ENCODE data around the gene HERC6. TPM values are rescaled to one million over a fixed set of nuclear protein-coding genes. Genes with fewer than 3 reads are reported as not detected.
A peak's percentile ranks its signal among the peaks of the same experiment; 100 is the strongest.
"Not testable (repeated sequence)": the region's sequence is repeated elsewhere in the genome, so short reads cannot be mapped to it uniquely, and the experiment has no call there.

Gene HERC6
- 4.7 TPM for polyA plus RNA-seq (2012; ENCODE audit: low read depth, missing spikeins)

DNA sequence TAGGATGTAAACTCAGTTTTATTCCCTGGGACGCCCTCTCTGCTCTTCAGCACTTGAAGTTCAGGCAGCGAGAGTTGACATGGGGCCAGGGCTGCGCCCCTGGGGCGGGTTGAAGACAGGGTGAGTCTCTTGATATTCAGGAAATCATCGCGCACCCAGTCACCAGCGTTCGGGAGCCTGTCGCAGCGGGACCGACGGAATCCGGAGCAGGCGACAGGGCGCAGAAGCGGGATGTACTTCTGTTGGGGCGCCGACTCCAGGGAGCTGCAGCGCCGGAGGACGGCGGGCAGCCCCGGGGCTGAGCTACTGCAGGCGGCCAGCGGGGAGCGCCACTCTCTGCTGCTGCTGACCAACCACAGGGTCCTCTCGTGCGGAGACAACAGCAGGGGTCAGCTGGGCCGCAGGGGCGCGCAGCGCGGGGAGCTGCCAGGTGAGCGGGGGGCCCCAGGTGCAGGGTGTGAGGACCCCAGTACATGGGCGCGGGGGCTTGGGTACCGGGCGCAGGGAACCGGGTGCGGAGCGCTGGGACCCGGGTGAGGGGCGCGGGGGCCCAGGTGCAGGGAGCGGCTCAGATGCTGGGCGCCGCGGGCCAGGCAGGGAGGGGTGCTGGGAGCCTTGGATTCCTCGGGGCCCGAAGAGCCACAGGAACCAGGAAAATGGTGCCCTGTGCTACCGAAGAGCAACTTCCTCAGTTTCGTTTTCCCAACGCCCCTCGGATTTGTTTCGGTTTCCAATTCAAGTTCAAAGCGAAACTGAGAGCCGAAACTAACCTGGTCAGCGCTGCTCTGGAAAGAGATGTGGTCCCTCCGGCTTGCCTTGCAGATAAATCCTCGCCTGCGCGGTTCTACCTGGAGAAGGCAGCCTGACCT is at the start of gene HERC6:
Gene HERC6, plus strand, starts transcription at position 162 of the 869 bp plus-strand sequence. Its CDS starts 70 bp downstream, at position 232.
- peak; percentile 94 for FAIRE-seq

GRCh38 chr4:88333741-88334405 is 44.8 kb upstream of the HERC6 start:
- FAIRE-seq (no peak), DNase-seq (ENCODE audit: insufficient read length, low spot score) (no peak)
- TF ChIP-seq POLR2A (IDR thresholded peaks at IDR 0.05; ENCODE audit: low read depth, low read length) (no peak), SPI1 (IDR thresholded peaks at IDR 0.05; ENCODE audit: low read depth, low read length) (no peak), PAX5 (IDR thresholded peaks at IDR 0.05; ENCODE audit: insufficient read depth, low read length, severe bottlenecking) (no peak), POLR2AphosphoS5 (IDR thresholded peaks at IDR 0.05; ENCODE audit: low read depth, low read length) (no peak), POU2F2 (IDR thresholded peaks at IDR 0.05; ENCODE audit: low read depth, low read length) (no peak), TAF1 (IDR thresholded peaks at IDR 0.05; ENCODE audit: low read depth, low read length) (no peak)

More for the DNA sequence above, at the start of gene HERC6:
- TF ChIP-seq POU2F2 (IDR thresholded peaks at IDR 0.05; ENCODE audit: low read depth, low read length) (no peak), POLR2AphosphoS5 (IDR thresholded peaks at IDR 0.05; ENCODE audit: low read depth, low read length) (no peak), SPI1 (IDR thresholded peaks at IDR 0.05; ENCODE audit: low read depth, low read length) (peak; percentile 48; the same call in 1 of the 2 replicates), PAX5 (IDR thresholded peaks at IDR 0.05; ENCODE audit: insufficient read depth, low read length, severe bottlenecking) (no peak), TAF1 (IDR thresholded peaks at IDR 0.05; ENCODE audit: low read depth, low read length) (no peak)
- DNase-seq (ENCODE audit: insufficient read length, low spot score), result peak; percentile 70

DNA sequence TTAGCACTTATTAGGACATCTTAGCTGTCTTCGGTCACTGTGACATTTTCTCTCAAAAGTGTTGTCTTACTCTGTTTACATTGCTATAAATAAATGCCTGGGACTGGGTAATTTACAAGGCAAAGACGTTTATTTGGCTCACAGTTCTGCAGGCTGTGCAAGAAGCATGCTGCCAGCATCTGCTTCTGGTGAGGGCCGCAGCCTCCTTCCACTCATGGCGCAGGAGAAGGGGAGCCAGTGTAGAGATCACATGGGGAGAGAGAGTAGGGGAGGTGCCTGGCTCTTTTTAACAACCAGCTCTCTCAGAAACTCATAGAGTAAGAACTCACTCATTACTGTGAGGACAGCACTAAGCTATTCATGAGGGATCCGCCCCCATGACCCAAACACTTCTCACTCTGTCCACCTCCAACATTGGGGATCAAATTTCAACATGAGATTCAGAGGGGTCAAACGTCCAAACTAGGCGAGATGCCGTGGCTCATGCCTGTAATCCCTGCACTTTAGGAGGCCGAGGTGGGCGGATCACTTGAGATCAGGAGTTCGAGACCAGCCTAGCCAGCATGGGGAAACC is 43.5 kb upstream of the HERC6 start:
- no peak for TF ChIP-seq PAX5 (IDR thresholded peaks at IDR 0.05; ENCODE audit: insufficient read depth, low read length, severe bottlenecking)
- TF ChIP-seq POLR2A (IDR thresholded peaks at IDR 0.05; ENCODE audit: low read depth, low read length), result no peak
- no peak for TF ChIP-seq TAF1 (IDR thresholded peaks at IDR 0.05; ENCODE audit: low read depth, low read length)
- TF ChIP-seq POU2F2 (IDR thresholded peaks at IDR 0.05; ENCODE audit: low read depth, low read length), result no peak
- TF ChIP-seq SPI1 (IDR thresholded peaks at IDR 0.05; ENCODE audit: low read depth, low read length), result no peak
- no peak for TF ChIP-seq POLR2AphosphoS5 (IDR thresholded peaks at IDR 0.05; ENCODE audit: low read depth, low read length)
- FAIRE-seq (no peak), DNase-seq (ENCODE audit: insufficient read length, low spot score) (no peak)

GRCh38 chr4:88341227-88342192 is 37.1 kb upstream of the HERC6 start:
- no peak for DNase-seq (ENCODE audit: insufficient read length, low spot score)
- no peak for FAIRE-seq
- TF ChIP-seq PAX5 (IDR thresholded peaks at IDR 0.05; ENCODE audit: insufficient read depth, low read length, severe bottlenecking) (no peak), POLR2A (IDR thresholded peaks at IDR 0.05; ENCODE audit: low read depth, low read length) (no peak), POLR2AphosphoS5 (IDR thresholded peaks at IDR 0.05; ENCODE audit: low read depth, low read length) (no peak), SPI1 (IDR thresholded peaks at IDR 0.05; ENCODE audit: low read depth, low read length) (peak; percentile 29; the same call in 1 of the 2 replicates)

DNA sequence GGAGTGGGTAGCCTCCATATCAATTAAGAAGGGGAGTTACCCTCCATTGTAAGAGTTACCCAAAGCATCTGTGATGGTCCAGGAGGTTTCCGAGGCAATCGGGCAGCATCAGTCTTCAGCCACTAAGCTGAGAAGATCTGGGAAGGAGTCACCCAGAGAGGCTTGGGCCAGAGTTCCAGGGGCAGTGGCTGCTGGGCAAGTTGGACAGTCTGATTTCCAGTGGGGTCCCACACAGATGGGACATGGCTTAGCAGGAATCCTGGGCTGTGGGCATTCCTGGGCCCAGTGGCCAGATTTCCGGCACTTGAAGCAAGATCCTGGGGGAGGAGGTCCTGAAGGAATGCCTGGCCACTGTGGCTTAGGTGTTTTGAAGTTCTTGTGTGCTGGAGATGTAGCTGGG is 31.8 kb upstream of the HERC6 start:
- FAIRE-seq; DNase-seq (ENCODE audit: insufficient read length, low spot score): not testable (repeated sequence)

- FAIRE-seq; DNase-seq (ENCODE audit: insufficient read length, low spot score): not testable (repeated sequence)
These were observed 29.9 kb upstream of the HERC6 start for GRCh38 chr4:88348761-88349160.

- DNase-seq (ENCODE audit: insufficient read length, low spot score) (no peak), FAIRE-seq (no peak)
- TF ChIP-seq SPI1 (IDR thresholded peaks at IDR 0.05; ENCODE audit: low read depth, low read length), result no peak
- TF ChIP-seq POLR2A (IDR thresholded peaks at IDR 0.05; ENCODE audit: low read depth, low read length), result no peak
- TF ChIP-seq PAX5 (IDR thresholded peaks at IDR 0.05; ENCODE audit: insufficient read depth, low read length, severe bottlenecking), result no peak
- no peak for TF ChIP-seq TAF1 (IDR thresholded peaks at IDR 0.05; ENCODE audit: low read depth, low read length)
- TF ChIP-seq POU2F2 (IDR thresholded peaks at IDR 0.05; ENCODE audit: low read depth, low read length), result no peak
- no peak for TF ChIP-seq POLR2AphosphoS5 (IDR thresholded peaks at IDR 0.05; ENCODE audit: low read depth, low read length)
These were observed 27.9 kb upstream of the HERC6 start for GRCh38 chr4:88350786-88351185.

DNA sequence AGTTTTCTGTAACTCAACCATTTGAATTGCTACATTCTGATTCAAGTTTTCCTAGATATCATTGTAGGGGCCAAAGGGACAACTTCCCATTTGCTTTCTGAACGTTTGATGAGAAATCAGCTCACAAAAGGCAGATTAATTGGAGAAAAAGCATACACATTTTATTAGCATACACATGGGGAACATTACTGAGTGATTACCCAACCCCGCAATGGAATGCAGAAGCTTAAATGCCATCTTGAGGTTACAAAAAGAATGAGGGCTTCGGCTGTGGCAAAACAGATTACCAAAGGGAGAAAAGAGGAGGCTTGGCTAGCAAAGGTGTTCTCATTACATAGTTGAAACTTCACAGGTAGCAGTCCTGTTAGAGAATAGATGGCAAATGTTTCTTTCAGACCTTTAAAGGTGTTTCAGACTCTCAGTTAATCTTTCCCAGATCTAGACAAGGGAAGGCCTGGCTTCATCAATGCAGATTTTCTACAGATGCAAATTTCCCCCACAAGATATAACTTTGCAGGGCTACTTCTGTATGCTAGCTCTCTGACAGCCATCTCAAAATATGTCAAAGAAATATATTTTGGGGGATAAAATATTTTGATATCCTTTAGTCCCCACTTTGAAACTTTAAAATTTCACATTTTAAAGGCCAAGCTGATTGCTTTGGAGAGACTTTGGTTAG is 26.5 kb upstream of the HERC6 start:
- DNase-seq (ENCODE audit: insufficient read length, low spot score), result no peak
- FAIRE-seq, result no peak
- TF ChIP-seq POLR2AphosphoS5 (IDR thresholded peaks at IDR 0.05; ENCODE audit: low read depth, low read length) (no peak), TAF1 (IDR thresholded peaks at IDR 0.05; ENCODE audit: low read depth, low read length) (no peak), SPI1 (IDR thresholded peaks at IDR 0.05; ENCODE audit: low read depth, low read length) (no peak), POU2F2 (IDR thresholded peaks at IDR 0.05; ENCODE audit: low read depth, low read length) (no peak), POLR2A (IDR thresholded peaks at IDR 0.05; ENCODE audit: low read depth, low read length) (no peak), PAX5 (IDR thresholded peaks at IDR 0.05; ENCODE audit: insufficient read depth, low read length, severe bottlenecking) (no peak)
